GM19395 (cell line): ENCODE data around the gene FAM174C.

Experiments used
- ATAC-seq: cut with Tn5 transposase; IDR thresholded peaks from one replicate; pipeline ENCODE4 v1.9.1; 2021; ENCODE audit warnings: mild to moderate bottlenecking, moderate library complexity; ENCODE audit not compliant: unreplicated experiment

The FAM174C gene

GRCh38 chr19:1249990-1250436 lies 25.3 kb upstream of the FAM174C start:
- ATAC-seq = no peak

GRCh38 chr19:1250437-1251260 lies 24.7 kb upstream of the FAM174C start:
- ATAC-seq = no peak

- ATAC-seq = no peak
These were observed 23.8 kb upstream of the FAM174C start for GRCh38 chr19:1251330-1252220.

- ATAC-seq = no peak
These were observed 23.0 kb upstream of the FAM174C start for GRCh38 chr19:1252221-1252820.

- ATAC-seq = no peak
These were observed 22.4 kb upstream of the FAM174C start for GRCh38 chr19:1252821-1253513.

GRCh38 chr19:1253514-1254080 lies 21.7 kb upstream of the FAM174C start:
- no peak for ATAC-seq

GRCh38 chr19:1254081-1254527 lies 21.2 kb upstream of the FAM174C start:
- no peak for ATAC-seq

- ATAC-seq = no peak
These were observed 20.7 kb upstream of the FAM174C start for GRCh38 chr19:1254530-1255185.

GRCh38 chr19:1255186-1256161 lies 19.9 kb upstream of the FAM174C start:
- no peak for ATAC-seq

GRCh38 chr19:1256646-1257474 lies 18.5 kb upstream of the FAM174C start:
- ATAC-seq = no peak

GRCh38 chr19:1257475-1258162 lies 17.7 kb upstream of the FAM174C start:
- no peak for ATAC-seq

GRCh38 chr19:1258163-1258492 lies 17.2 kb upstream of the FAM174C start:
- ATAC-seq = no peak

- ATAC-seq = no peak
These were observed 16.6 kb upstream of the FAM174C start for GRCh38 chr19:1258707-1259205.

GRCh38 chr19:1259206-1259875 lies 16.0 kb upstream of the FAM174C start:
- no peak for ATAC-seq

- peak; percentile 7 for ATAC-seq
These were observed 15.2 kb upstream of the FAM174C start for GRCh38 chr19:1259876-1260748.
